BJ (cell line): Measurements from ENCODE around the gene DPM1. TPM values are rescaled to one million over a fixed set of nuclear protein-coding genes. Genes with fewer than 3 reads are reported as not detected.

Source experiments
- CTCF ChIA-PET: fragments of 350-600 bp; formaldehyde crosslinking; extraction: SDS; loops from one replicate; lab custom pipeline; 2021; ENCODE audit warnings: antibody characterized with exemption, inconsistent platforms; lab: Yijun Ruan, JAX
- POLR2A ChIA-PET: fragments of 300-600 bp; sonication (Branson Sonifier 250); formaldehyde crosslinking; extraction: SDS; loops from one replicate; lab custom pipeline; 2021; ENCODE audit warnings: antibody characterized with exemption; lab: Charles Lee
- DNase-seq: peaks from one replicate; pipeline ENCODE4 v3.0.0-alpha.2; 2011; ENCODE audit warnings: low read depth
- H3K27me3 ChIP-seq: 2 replicates; pipeline ENCODE4 v1.6.0; 2011; ENCODE audit warnings: low read length; ENCODE audit not compliant: control insufficient read depth, insufficient read depth
- H3K36me3 ChIP-seq: 2 replicates; pipeline ENCODE4 v1.5.1; 2011; ENCODE audit warnings: low read length; ENCODE audit not compliant: control insufficient read depth, insufficient read depth
- H3K4me3 ChIP-seq: 2 replicates; pipeline ENCODE4 v1.5.1; 2011; ENCODE audit warnings: low read depth, mild to moderate bottlenecking, control low read depth, low read length
- CTCF ChIP-seq: IDR thresholded peaks from 2 replicates; pipeline ENCODE4 v1.5.1; 2011; ENCODE audit warnings: low read depth, mild to moderate bottlenecking, control low read depth, inconsistent platforms, low read length, moderate library complexity; ENCODE audit not compliant: insufficient read depth
- polyA plus RNA-seq: library from polyadenylated mRNA; depleted of rRNA; stranded (reverse); fragments of >200 nt; gene quantifications from 2 replicates; pipeline ENCODE4 v1.2.3, GENCODE V29; 2011

DPM1 gene
- polyA plus RNA-seq, 1 experiment, result 35.4 TPM

DNA sequence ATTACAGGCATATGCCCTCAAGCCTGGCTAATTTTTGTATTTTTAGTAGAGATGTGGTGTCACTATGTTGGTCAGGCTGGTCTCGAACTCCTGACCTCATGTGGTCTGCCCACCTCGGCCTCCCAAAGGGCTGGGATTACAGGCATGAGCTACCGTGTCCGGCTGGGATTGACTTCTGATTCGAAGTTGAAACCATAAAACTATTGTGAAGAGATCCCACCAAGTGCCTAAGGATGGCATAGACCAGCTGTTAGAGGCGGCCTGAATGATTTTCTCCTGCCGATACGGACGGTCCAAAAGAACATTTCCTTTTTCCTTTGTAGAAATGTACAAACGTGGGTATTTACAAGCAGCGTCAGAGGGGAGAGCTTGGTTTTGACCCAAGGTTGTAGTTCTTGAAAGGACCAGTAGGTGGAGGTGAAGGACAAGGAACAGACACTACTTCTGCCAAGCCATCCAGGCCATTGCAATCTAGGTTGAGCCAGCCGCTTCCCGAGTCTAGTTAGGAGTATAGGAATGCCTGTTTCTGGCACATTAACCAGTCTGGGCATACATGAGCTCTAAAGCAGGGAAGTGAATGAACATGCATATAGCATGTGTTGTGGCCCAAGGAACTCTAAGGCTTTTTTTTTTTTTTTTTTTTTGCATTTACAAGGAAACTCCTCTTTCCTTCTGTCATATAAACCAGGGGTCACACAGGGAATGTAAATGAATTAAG lies 29.3 kb upstream of the DPM1 start:
- Histone ChIP-seq H3K4me3 (no peak overlapping the region), H3K36me3 (no peaks in the 10 kb centered on the region), H3K27me3 (no peaks in the 10 kb centered on the region)
- DNase-seq, result peak; percentile 44
- POLR2A ChIA-PET, result interaction anchor here (0.6 kb wide), 1 partner anchor 953 kb away, joined by 6 read pairs; no protein-coding TSS in a partner anchor
- TF ChIP-seq CTCF, result peak; percentile 80
- CTCF ChIA-PET, result interaction anchor here (0.6 to 14.6 kb wide), 43 partner anchors 10 to 1096 kb away, joined by 3 to 340 read pairs (median 4); partner anchors contain the start of genes BCAS4, DPM1 and MOCS3

GRCh38 chr20:50983321-50983720 lies 25.0 kb upstream of the DPM1 start:
- Histone ChIP-seq H3K36me3 (no peaks in the 10 kb centered on the region), H3K27me3 (no peaks in the 10 kb centered on the region), H3K4me3 (no peak overlapping the region)
- TF ChIP-seq CTCF, result no peak
- CTCF ChIA-PET, result interaction anchor here (0.6 to 14.6 kb wide), 6 partner anchors 190 to 612 kb away, joined by 3 to 340 read pairs (median 20); partner anchors contain the start of gene BCAS4
- POLR2A ChIA-PET, result no interaction called here
- DNase-seq, result no peak

GRCh38 chr20:50982363-50982762 lies 24.0 kb upstream of the DPM1 start:
- no peaks in the 10 kb centered on the region for H3K27me3 ChIP-seq
- H3K36me3 ChIP-seq, result no peaks in the 10 kb centered on the region
- TF ChIP-seq CTCF, result no peak
- H3K4me3 ChIP-seq, result no peak overlapping the region
- POLR2A ChIA-PET, result no interaction called here
- peak; percentile 63 for DNase-seq
- CTCF ChIA-PET, result interaction anchor here (1.0 to 14.6 kb wide), 18 partner anchors 9 to 651 kb away, joined by 3 to 340 read pairs (median 5); partner anchors contain the start of gene BCAS4

DNA sequence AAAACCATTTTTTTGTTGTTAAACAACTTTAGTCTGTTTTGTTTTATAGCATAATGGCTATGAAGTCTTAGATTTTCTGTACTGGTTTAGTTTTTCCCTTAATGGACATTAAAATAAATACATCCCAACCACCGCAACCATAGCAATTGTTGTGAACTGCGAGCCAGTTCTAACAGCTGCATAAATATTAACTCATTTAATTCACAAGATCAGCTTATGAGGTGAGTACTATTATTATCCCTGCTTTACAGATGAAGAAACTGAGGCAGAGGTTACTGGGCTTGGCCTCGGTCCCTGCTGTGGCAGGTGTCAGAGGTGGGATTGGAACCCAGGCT lies 23.3 kb upstream of the DPM1 start:
- CTCF ChIA-PET, result interaction anchor here (0.9 to 14.6 kb wide), 26 partner anchors 9 to 1101 kb away, joined by 3 to 340 read pairs (median 5); partner anchors contain the start of gene BCAS4
- Histone ChIP-seq H3K27me3 (no peaks in the 10 kb centered on the region), H3K4me3 (no peak overlapping the region), H3K36me3 (no peaks in the 10 kb centered on the region)
- no peak for TF ChIP-seq CTCF
- DNase-seq, result no peak
- POLR2A ChIA-PET, result no interaction called here

- CTCF ChIA-PET, result interaction anchor here (0.7 to 14.6 kb wide), 28 partner anchors 8 to 1102 kb away, joined by 3 to 340 read pairs (median 5); partner anchors contain the start of genes BCAS4, DPM1 and MOCS3
- TF ChIP-seq CTCF, result peak; percentile 79
- no peaks in the 10 kb centered on the region for H3K27me3 ChIP-seq
- POLR2A ChIA-PET, result no interaction called here
- DNase-seq, result no peak
- no peaks in the 10 kb centered on the region for H3K36me3 ChIP-seq
- no peak overlapping the region for H3K4me3 ChIP-seq
Measured at GRCh38 chr20:50980851-50981713, 22.8 kb upstream of the DPM1 start.
